HepG2 (cell line): Measurements from ENCODE around the gene MAMLD1. TPM values are rescaled to one million over a fixed set of nuclear protein-coding genes. Genes with fewer than 3 reads are reported as not detected.

ENCODE experiments used
- ATAC-seq: fragments of 200-7000 bp; cut with Tn5 transposase; 3 replicates; pipeline ENCODE4 v1.9.1; 2020; ENCODE audit warnings: mild to moderate bottlenecking, moderate library complexity
- BruUV-seq: library from RNA; stranded (reverse); fragments of 400-500 nt; replicated peaks from 2 replicates; lab custom pipeline; 2021; lab: Mats Ljungman, UMichigan
- CTCF ChIA-PET: fragments of 300-600 bp; formaldehyde crosslinking; extraction: SDS; loops from one replicate; lab custom pipeline; 2021; ENCODE audit warnings: low total read pairs, inconsistent platforms, low intra/inter-chr PET ratio; lab: Yijun Ruan, JAX
- POLR2A ChIA-PET: fragments of 350-600 bp; sonication (Branson Sonifier 250); formaldehyde crosslinking; loops from one replicate; lab custom pipeline; 2020; ENCODE audit warnings: antibody characterized with exemption, inconsistent platforms; lab: Yijun Ruan, JAX
- DNase-seq: peaks from one replicate; pipeline ENCODE4 v3.0.0-alpha.2; 2015; ENCODE audit warnings: low spot score
- FAIRE-seq: peaks from 3 replicates; lab custom pipeline; 2011; peaks lifted over from hg19 to GRCh38; lab: Jason Lieb, UNC
- H2AFZ ChIP-seq: one replicate; pipeline ENCODE4 v1.6.1; 2011; ENCODE audit warnings: low read length, inconsistent platforms
- H3K27ac ChIP-seq: fragments of 300-600 bp; 3 replicates; pipeline ENCODE4 v1.8.0; 2011; ENCODE audit warnings: mixed run types, mild to moderate bottlenecking, mixed read lengths, low read length, inconsistent platforms; ENCODE audit not compliant: insufficient read depth; ENCODE audit errors: extremely low read length
- H3K27me3 ChIP-seq, 2 experiments: fragments of 200-600 bp in 1 of 2; 2 replicates in 1 of 2; 3 replicates in 1 of 2; pipeline versions ENCODE4 v1.6.0 to v1.8.0; 2011; ENCODE audit warnings: low read length in 2 of 2, mild to moderate bottlenecking in 2 of 2, moderate library complexity in 2 of 2, inconsistent platforms in 1 of 2; ENCODE audit not compliant: insufficient read depth in 2 of 2, control insufficient read depth in 1 of 2
- H3K36me3 ChIP-seq, 2 experiments: fragments of 200-600 bp in 1 of 2; replicated peaks in 1 of 2; 2 replicates in 1 of 2; 3 replicates in 1 of 2; pipeline versions ENCODE4 v1.5.1 to v1.8.0; 2011; ENCODE audit warnings: low read length in 2 of 2, inconsistent platforms in 1 of 2; ENCODE audit not compliant: insufficient read depth in 2 of 2, control insufficient read depth in 1 of 2
- H3K4me1 ChIP-seq: 2 replicates; pipeline ENCODE4 v1.5.1; 2012; ENCODE audit warnings: low read length, inconsistent platforms; ENCODE audit not compliant: insufficient read depth
- H3K4me2 ChIP-seq: 2 replicates; pipeline ENCODE4 v1.6.0; 2011; ENCODE audit warnings: low read depth, low read length, inconsistent platforms
- H3K4me3 ChIP-seq, 3 experiments: fragments of 200-600 bp in 1 of 3; sonication (generic), shearing (Covaris generic) in 1 of 3; replicated peaks in 1 of 3; 2 replicates each; pipeline ENCODE4 v1.5.1; 2011 to 2016; ENCODE audit warnings: low read length in 3 of 3, inconsistent platforms in 2 of 3, low read depth in 2 of 3, mild to moderate bottlenecking in 2 of 3, control low read depth in 1 of 3, mixed read lengths in 1 of 3; ENCODE audit not compliant: insufficient read depth in 1 of 3
- H3K79me2 ChIP-seq: one replicate; pipeline ENCODE4 v1.6.1; 2011; ENCODE audit warnings: low read length, inconsistent platforms; ENCODE audit not compliant: insufficient read depth
- H3K9ac ChIP-seq: 2 replicates; pipeline ENCODE4 v1.6.0; 2011; ENCODE audit warnings: mild to moderate bottlenecking, low read depth, low read length, inconsistent platforms; ENCODE audit not compliant: insufficient read depth
- H3K9me3 ChIP-seq: 2 replicates; pipeline ENCODE4 v1.5.1; 2012; ENCODE audit warnings: mild to moderate bottlenecking, low read length
- H4K20me1 ChIP-seq: 2 replicates; pipeline ENCODE4 v1.6.0; 2011; ENCODE audit warnings: inconsistent platforms, mild to moderate bottlenecking, low read length, moderate library complexity; ENCODE audit not compliant: insufficient read depth
- EHMT2 ChIP-seq: fragments of 200-600 bp; sonication (generic); IDR thresholded peaks from 2 replicates; pipeline ENCODE4 v1.7.0; 2017; ENCODE audit warnings: antibody characterized with exemption, low read depth, low read length, borderline replicate concordance
- HMG20A ChIP-seq: IDR thresholded peaks from 2 replicates; pipeline ENCODE4 v1.6.1; 2016; ENCODE audit warnings: borderline replicate concordance
- HNF4A ChIP-seq: sonication (generic); formaldehyde crosslinking; IDR thresholded peaks from 2 replicates; pipeline ENCODE4 v1.4.0; 2020; ENCODE audit warnings: missing genetic modification reagents
- KAT2B ChIP-seq: fragments of 150-350 bp; IDR thresholded peaks from 2 replicates; pipeline ENCODE4 v1.6.1; 2014; ENCODE audit warnings: low read depth, low read length, borderline replicate concordance
- MBD4 ChIP-seq: IDR thresholded peaks from 2 replicates; pipeline ENCODE4 v1.6.1; 2012; ENCODE audit warnings: low read length, inconsistent platforms, borderline replicate concordance
- MED1 ChIP-seq: sonication (generic); formaldehyde crosslinking; IDR thresholded peaks from 2 replicates; pipeline ENCODE4 v1.4.0; 2020; ENCODE audit warnings: missing genetic modification reagents
- ZFP41 ChIP-seq: sonication (generic); formaldehyde crosslinking; IDR thresholded peaks from 2 replicates; pipeline ENCODE4 v1.4.0; 2020; ENCODE audit warnings: mild to moderate bottlenecking, missing genetic modification reagents, borderline replicate concordance
- ZNF326 ChIP-seq: sonication (generic); formaldehyde crosslinking; IDR thresholded peaks from 2 replicates; pipeline ENCODE4 v1.4.0; 2020; ENCODE audit warnings: missing genetic modification reagents, borderline replicate concordance
- ZNF737 ChIP-seq: sonication (generic); formaldehyde crosslinking; IDR thresholded peaks from 2 replicates; pipeline ENCODE4 v1.5.0; 2020; ENCODE audit warnings: missing genetic modification reagents, mild to moderate bottlenecking, borderline replicate concordance
- WGBS: methylation state at CpG from one replicate; pipeline ENCODE4 v1.1.6; 2017; ENCODE audit warnings: low lambda C conversion rate; 5-methylcytosine and 5-hydroxymethylcytosine counted together
- in situ Hi-C: cut with HindIII; loops from 2 replicates; pipeline ENCODE4 v1.10.0; 2017; ENCODE audit warnings: low pct_unique_long_range_greater_than_20kb; ENCODE audit not compliant: extremely low pct_ligation_motif_present
- intact Hi-C: fragments of 100-400 bp; cut with micrococcal nuclease; formaldehyde crosslinking; loops from one replicate; pipeline ENCODE4 v1.10.0; 2022; ENCODE audit not compliant: unreplicated experiment
- polyA plus RNA-seq, 8 experiments: library from polyadenylated mRNA; depleted of rRNA in 3 of 8; stranded (reverse) in 7 of 8; unstranded in 1 of 8; fragments of >200 nt; fragmentation: Illumina TruSeq in 4 of 8; extraction: Trizol in 4 of 8; gene quantifications; 2 replicates each; pipeline versions ENCODE4 v1.2.1 to v1.2.3, GENCODE V29; 2011 to 2016; ENCODE audit warnings: low read depth in 4 of 8, missing spikeins in 1 of 8, mixed read lengths in 1 of 8; ENCODE audit not compliant: insufficient read depth in 1 of 8
- total RNA-seq, 5 experiments: library from RNA; depleted of rRNA; stranded (reverse); fragments of >200 nt; fragmentation: Illumina TruSeq; extraction: Trizol; gene quantifications; 2 replicates each; pipeline ENCODE4 v1.2.3, GENCODE V29; 2016; ENCODE audit warnings: low read depth in 1 of 5
- TF ChIP-seq, protein P1 (sequence below): sonication (generic); formaldehyde crosslinking; IDR thresholded peaks from 2 replicates; pipeline ENCODE4 v1.5.1; 2020; ENCODE audit warnings: missing genetic modification reagents, mild to moderate bottlenecking, borderline replicate concordance

The MAMLD1 gene
- total and polyA plus RNA-seq, 2 of the 13 experiments (the other 11 are each of a cell fraction or from before 2014, with no cell fraction given), result not detected

DNA sequence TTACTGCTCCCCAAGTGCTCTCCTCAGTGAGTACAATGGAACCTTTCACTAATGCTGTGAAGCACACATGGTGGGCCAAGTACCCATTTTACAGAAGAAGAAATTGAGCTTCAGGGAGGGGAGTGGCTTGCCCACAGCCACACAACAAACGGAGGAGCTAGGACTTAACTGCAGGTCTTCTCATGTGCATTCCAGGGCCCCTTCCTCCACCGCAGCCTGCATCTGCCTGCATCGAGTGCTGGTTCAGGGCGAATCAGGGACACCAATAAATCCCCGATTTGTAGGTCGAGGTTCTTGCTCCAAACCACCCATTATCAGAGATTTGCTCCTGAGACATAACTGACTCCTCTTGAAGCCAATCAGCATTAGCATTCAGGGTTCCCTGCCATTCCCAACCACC lies 100.9 kb downstream of the MAMLD1 start (continued):
- TF ChIP-seq ZNF326 (no peak), HNF4A (CRISPR knock-in tag) (no peak), MBD4 (no peak), ZFP41 (CRISPR knock-in tag) (no peak), MED1 (CRISPR knock-in tag) (no peak)
- TF ChIP-seq, protein P1, sequence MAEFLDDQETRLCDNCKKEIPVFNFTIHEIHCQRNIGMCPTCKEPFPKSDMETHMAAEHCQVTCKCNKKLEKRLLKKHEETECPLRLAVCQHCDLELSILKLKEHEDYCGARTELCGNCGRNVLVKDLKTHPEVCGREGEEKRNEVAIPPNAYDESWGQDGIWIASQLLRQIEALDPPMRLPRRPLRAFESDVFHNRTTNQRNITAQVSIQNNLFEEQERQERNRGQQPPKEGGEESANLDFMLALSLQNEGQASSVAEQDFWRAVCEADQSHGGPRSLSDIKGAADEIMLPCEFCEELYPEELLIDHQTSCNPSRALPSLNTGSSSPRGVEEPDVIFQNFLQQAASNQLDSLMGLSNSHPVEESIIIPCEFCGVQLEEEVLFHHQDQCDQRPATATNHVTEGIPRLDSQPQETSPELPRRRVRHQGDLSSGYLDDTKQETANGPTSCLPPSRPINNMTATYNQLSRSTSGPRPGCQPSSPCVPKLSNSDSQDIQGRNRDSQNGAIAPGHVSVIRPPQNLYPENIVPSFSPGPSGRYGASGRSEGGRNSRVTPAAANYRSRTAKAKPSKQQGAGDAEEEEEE (CRISPR knock-in tag), result no peak

DNA sequence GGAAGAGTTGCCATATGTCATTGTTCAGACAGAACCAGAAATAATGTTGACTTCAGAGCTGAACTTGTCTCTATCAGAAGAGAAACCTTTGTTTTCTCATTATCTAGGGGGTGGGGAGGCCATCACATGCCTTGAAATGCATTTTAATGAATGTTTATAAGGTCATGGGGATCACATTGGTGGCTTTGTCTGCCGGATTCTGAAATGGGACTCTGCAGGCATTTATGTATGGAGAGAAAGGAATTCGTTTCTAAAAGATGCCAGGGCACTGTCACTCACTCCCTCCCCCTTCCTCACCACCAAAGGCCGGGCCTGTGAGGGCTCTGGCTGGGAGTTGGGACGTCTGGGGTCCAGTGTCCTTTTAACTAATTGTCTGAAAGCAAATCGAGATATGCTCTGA lies 102.2 kb downstream of the MAMLD1 start:
- no peaks in the 10 kb centered on the region for H3K27me3 ChIP-seq
- no peaks in the 10 kb centered on the region for H3K36me3 ChIP-seq
- ChIA-PET CTCF (no interaction called here), POLR2A (no interaction called here)
- H2AFZ ChIP-seq, result no peak overlapping the region
- FAIRE-seq (no peak), DNase-seq (no peak), ATAC-seq (no peak)
- intact Hi-C loops (no loop called here), in situ Hi-C loops (no loop called here)
- no peaks in the 10 kb centered on the region for H4K20me1 ChIP-seq
- no peak overlapping the region for H3K9ac ChIP-seq
- no peaks in the 10 kb centered on the region for H3K79me2 ChIP-seq
- H3K4me1 ChIP-seq, result no peaks in the 10 kb centered on the region
- H3K9me3 ChIP-seq, result no peaks in the 10 kb centered on the region
- no peak overlapping the region for H3K27ac ChIP-seq
- H3K4me3 ChIP-seq, result no peak overlapping the region
- no TSS peak for BruUV-seq
- H3K4me2 ChIP-seq, result no peak overlapping the region
- TF ChIP-seq KAT2B, result no peak
- TF ChIP-seq EHMT2, result no peak
- TF ChIP-seq ZNF737 (CRISPR knock-in tag), result no peak
- TF ChIP-seq HMG20A (CRISPR knock-in tag), result no peak
- WGBS, result 31% methylated on average over 2 of the region's 5 CpGs
